ENCODE results near the gene ANGPTL1. TPM values are rescaled to one million over a fixed set of nuclear protein-coding genes. Genes with fewer than 3 reads are reported as not detected.

The ANGPTL1 gene, protein sequence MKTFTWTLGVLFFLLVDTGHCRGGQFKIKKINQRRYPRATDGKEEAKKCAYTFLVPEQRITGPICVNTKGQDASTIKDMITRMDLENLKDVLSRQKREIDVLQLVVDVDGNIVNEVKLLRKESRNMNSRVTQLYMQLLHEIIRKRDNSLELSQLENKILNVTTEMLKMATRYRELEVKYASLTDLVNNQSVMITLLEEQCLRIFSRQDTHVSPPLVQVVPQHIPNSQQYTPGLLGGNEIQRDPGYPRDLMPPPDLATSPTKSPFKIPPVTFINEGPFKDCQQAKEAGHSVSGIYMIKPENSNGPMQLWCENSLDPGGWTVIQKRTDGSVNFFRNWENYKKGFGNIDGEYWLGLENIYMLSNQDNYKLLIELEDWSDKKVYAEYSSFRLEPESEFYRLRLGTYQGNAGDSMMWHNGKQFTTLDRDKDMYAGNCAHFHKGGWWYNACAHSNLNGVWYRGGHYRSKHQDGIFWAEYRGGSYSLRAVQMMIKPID
- 24.2 TPM for total RNA-seq

GRCh38 chr1:178870944-178871343 lies at the start of gene ANGPTL1:
Gene ANGPTL1, minus strand, starts transcription at chr1:178871077. Its CDS starts 5,301 bp downstream, at chr1:178865776.
- peak; percentile 11 for DNase-seq (ENCODE audit: low spot score)

GRCh38 chr1:178919581-178919980 lies 48.7 kb upstream of the ANGPTL1 start:
- no peak for DNase-seq (ENCODE audit: low spot score)

DNA sequence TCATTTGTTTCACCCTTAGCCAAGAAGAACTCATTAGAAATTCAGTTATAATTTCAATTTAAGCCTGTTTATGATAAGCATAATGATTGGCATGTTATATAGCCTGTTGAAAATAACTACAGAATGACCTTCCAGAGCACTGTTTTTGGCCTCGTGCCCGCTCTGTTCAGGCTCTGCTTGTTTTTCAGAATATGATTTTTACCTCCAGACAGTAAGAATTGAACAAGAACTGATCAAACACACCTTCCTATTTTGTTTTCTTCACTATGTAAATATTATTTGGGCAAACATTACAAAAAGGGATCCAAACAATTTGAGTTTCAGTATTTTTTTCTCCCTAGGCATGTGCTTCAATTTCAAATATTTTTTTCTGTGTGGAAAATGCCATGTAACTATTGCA lies 48.1 kb upstream of the ANGPTL1 start:
- DNase-seq (ENCODE audit: low spot score), result no peak

- no peak for DNase-seq (ENCODE audit: low spot score)
Observed at GRCh38 chr1:178918308-178918707, 47.4 kb upstream of the ANGPTL1 start.

- DNase-seq (ENCODE audit: low spot score), result no peak
Observed at GRCh38 chr1:178916448-178917174, 45.7 kb upstream of the ANGPTL1 start.

DNA sequence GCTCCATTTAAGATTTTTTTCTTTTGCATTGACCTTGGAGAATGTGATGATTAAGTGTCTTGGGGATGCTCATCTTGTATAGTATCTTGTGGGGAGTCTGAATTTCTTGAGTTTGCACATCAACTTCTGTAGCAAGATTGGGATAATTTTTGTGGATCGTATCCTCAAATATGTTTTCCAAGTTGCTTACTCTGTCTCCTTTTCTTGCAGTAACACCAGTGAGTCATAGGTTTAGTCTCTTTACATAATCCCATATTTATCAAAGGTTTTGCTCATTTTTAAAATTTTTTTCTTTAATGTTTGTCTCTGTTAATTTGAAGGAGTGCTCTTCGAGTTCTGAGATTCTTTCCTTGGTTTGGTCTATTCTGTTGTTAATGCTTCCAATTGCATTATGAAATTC lies 41.7 kb upstream of the ANGPTL1 start:
- DNase-seq (ENCODE audit: low spot score), result no peak

GRCh38 chr1:178910023-178910422 lies 39.1 kb upstream of the ANGPTL1 start:
- no peak for DNase-seq (ENCODE audit: low spot score)

GRCh38 chr1:178908358-178908757 lies 37.5 kb upstream of the ANGPTL1 start:
- DNase-seq (ENCODE audit: low spot score), result no peak

GRCh38 chr1:178901482-178902125 lies 30.7 kb upstream of the ANGPTL1 start:
- DNase-seq (ENCODE audit: low spot score), result no peak

DNA sequence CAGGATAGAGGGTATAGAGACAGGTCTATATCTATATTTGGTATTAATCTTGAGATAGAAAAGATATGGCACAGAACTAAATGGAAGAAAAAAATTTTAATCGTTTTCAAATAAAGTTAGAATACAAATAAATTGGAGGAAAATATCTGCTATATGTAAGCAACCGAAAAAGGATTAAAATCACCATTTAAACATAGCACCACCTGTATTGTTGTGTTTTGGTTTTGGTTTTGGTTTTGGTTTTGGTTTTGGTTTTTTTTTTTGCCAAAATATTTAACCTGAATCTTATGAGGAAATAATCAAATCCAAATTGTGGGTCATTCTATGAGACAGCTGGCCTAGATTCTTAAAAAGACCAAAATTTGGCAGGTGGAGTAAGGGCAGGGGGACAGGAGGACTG lies 28.5 kb upstream of the ANGPTL1 start:
- no peak for DNase-seq (ENCODE audit: low spot score)

DNA sequence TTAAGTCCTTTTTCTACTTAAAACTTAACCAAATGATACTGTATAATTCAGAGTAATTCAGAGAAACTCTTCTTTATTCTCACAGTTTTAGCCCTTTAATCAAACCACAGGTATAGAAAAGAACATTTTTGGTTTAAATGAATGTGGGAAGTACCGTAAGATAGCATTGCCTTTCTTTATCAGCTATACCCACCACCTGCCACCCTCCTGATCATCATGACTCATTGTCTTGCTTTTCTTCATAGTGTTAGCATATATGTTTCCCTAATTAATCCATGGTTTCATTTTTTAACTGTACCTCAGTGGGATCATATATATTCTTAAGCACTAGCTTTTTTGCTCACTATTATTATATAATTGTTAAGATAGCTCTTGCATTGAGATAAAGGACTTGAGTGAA lies 27.5 kb upstream of the ANGPTL1 start:
- DNase-seq (ENCODE audit: low spot score), result no peak

GRCh38 chr1:178895928-178896327 lies 25.1 kb upstream of the ANGPTL1 start:
- no peak for DNase-seq (ENCODE audit: low spot score)

- DNase-seq (ENCODE audit: low spot score), result no peak
Observed at GRCh38 chr1:178886551-178886950, 15.7 kb upstream of the ANGPTL1 start.

DNA sequence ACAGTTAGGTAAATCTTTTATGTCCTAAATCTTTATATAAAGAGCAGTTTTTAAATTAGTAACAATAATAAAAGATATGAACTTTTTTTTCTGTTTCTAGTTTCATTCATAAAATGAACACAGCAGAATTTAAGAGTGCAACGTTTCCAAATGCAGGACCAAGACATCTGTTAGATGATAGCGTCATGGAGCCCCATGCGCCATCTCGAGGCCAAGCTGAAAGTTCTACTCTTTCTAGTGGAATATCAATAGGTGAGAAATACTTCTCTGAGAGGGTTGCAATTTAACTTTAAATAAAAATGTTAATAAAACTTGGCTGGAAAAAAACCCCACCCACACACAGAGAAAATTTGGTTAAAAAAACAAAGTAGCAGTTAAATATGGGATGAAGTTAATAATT lies 15.0 kb upstream of the ANGPTL1 start:
- no peak for DNase-seq (ENCODE audit: low spot score)

DNA sequence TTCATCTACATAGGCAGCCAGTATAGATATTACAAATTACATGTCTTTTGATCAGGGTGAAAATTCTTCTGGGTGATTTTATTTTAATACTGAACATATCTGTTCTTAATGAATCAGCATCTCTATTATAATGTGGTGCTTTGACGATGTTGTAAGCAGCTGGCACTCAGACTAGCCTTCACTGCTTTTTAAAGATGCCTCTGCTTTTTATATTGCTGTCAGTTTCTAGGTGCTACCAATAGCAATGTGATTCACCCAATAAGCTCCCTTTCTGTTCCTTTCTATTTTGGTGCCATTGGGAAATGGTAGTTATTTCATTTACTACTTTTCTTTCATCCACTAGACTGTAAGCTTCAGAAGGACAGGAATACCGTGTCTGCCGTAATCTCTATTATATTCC lies 11.1 kb upstream of the ANGPTL1 start:
- no peak for DNase-seq (ENCODE audit: low spot score)

DNA sequence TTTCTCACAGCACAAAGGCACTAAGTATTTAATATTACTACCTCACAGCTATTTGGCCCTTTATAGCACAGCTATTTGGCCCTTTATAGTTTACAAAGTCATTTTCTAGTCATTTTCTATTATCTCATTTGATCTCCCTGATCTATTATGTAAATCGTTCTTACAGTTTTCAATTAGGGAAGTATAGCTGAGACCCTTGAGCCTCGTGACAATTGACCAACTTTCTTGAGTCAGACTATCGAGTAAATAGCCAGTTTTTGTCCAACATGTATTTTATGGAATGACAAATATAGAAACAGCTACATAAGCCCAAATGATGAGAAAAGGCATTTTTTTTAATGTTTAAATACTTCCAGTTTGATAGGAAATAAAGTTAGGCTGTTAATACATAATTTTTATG lies 7.0 kb upstream of the ANGPTL1 start:
- DNase-seq (ENCODE audit: low spot score), result no peak

DNA sequence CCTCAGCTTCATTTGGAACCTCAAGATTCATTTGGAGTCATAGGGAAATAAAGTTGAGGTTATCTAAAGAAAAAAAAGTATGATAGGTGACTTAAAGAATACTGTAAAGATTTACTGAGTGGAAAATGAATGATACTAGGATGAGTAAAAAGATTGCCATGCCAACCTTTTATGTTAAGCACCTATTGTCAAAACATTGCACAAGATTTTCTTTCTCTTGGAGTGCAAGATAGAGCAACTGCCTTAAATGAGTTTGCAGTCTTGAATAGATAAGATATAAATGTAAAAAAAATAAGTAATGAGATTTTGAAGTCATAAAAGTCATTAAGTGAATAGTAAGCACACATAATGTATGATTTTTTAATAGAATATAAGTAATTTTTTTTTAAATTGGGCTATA lies 5.1 kb upstream of the ANGPTL1 start:
- no peak for DNase-seq (ENCODE audit: low spot score)

DNA sequence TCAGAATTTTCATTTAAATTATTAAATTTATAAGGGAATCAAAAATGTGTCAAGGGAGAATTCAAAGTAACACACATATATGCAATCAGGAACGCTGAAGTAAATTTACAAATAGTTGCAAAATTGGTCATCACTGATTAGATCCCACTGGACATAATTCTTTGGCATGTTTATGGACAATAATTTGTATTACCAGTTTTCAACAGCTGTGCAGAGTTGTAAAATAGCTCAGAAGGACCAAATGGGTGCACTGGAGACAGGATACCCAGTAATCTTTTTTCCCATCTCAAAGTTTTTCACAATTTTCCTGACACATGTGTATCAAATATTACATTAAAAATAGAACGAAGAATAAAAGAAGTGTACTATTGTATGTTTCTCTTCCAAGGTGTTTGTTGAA lies 4.1 kb upstream of the ANGPTL1 start:
- no peak for DNase-seq (ENCODE audit: low spot score)

- no peak for DNase-seq (ENCODE audit: low spot score)
Observed at GRCh38 chr1:178871551-178872320, 859 bp upstream of the ANGPTL1 start.

- DNase-seq (ENCODE audit: low spot score), result no peak
Observed at GRCh38 chr1:178870221-178870620, 656 bp downstream of the ANGPTL1 start.

- no peak for DNase-seq (ENCODE audit: low spot score)
Observed at GRCh38 chr1:178869119-178869697, 1.7 kb downstream of the ANGPTL1 start.

Measured in mucosa of gallbladder (tissue), 1 donor.